GM23248 (cell line): Measurements from ENCODE around the gene CMSS1. TPM values are rescaled to one million over a fixed set of nuclear protein-coding genes. Genes with fewer than 3 reads are reported as not detected.

ENCODE experiments used
- DNase-seq: peaks from one replicate; pipeline ENCODE4 v3.0.0-alpha.2; 2015
- H2AFZ ChIP-seq: fragments of 200-600 bp; sonication (generic); 2 replicates; pipeline ENCODE4 v1.6.1; 2016; ENCODE audit warnings: antibody characterized with exemption
- H3F3A ChIP-seq: fragments of 200-600 bp; sonication (generic); 2 replicates; pipeline ENCODE4 v1.6.1; 2016; ENCODE audit warnings: mild to moderate bottlenecking, antibody characterized with exemption, mixed run types; ENCODE audit not compliant: insufficient read depth
- H3K27ac ChIP-seq: fragments of 200-600 bp; sonication (generic); 2 replicates; pipeline ENCODE4 v1.5.1; 2016; ENCODE audit warnings: mild to moderate bottlenecking
- H3K27me3 ChIP-seq: fragments of 200-600 bp; sonication (generic); replicated peaks from 2 replicates; pipeline ENCODE4 v1.6.1; 2016; ENCODE audit warnings: mild to moderate bottlenecking; ENCODE audit not compliant: insufficient read depth
- H3K36me3 ChIP-seq: fragments of 200-600 bp; sonication (generic); 2 replicates; pipeline ENCODE4 v1.6.1; 2016; ENCODE audit warnings: low read depth, mild to moderate bottlenecking
- H3K4me1 ChIP-seq: fragments of 200-600 bp; sonication (generic); 2 replicates; pipeline ENCODE4 v1.6.1; 2016; ENCODE audit warnings: mild to moderate bottlenecking; ENCODE audit not compliant: insufficient read depth
- H3K4me2 ChIP-seq: fragments of 200-600 bp; sonication (generic); one replicate; pipeline ENCODE4 v1.6.1; 2016; ENCODE audit warnings: mild to moderate bottlenecking; ENCODE audit not compliant: unreplicated experiment
- H3K4me3 ChIP-seq: fragments of 200-600 bp; sonication (generic); 2 replicates; pipeline ENCODE4 v1.5.1; 2016; ENCODE audit warnings: mild to moderate bottlenecking
- H3K79me2 ChIP-seq: fragments of 200-600 bp; sonication (generic); 2 replicates; pipeline ENCODE4 v1.6.1; 2016; ENCODE audit warnings: mild to moderate bottlenecking; ENCODE audit not compliant: insufficient read depth
- H3K9ac ChIP-seq: fragments of 200-600 bp; sonication (generic); 2 replicates; pipeline ENCODE4 v1.6.1; 2016; ENCODE audit warnings: mild to moderate bottlenecking
- H3K9me2 ChIP-seq: fragments of 200-600 bp; sonication (generic); 2 replicates; pipeline ENCODE4 v1.6.1; 2016; ENCODE audit warnings: mixed run types, mild to moderate bottlenecking, moderate library complexity; ENCODE audit not compliant: insufficient read depth
- H3K9me3 ChIP-seq: fragments of 200-600 bp; sonication (generic); one replicate; pipeline ENCODE4 v1.6.1; 2017; ENCODE audit warnings: low read depth
- H4K20me1 ChIP-seq: fragments of 200-600 bp; sonication (generic); 2 replicates; pipeline ENCODE4 v1.6.0; 2016; ENCODE audit not compliant: insufficient read depth
- EZH2 ChIP-seq: fragments of 200-600 bp; sonication (generic); IDR thresholded peaks from 2 replicates; pipeline ENCODE4 v1.6.1; 2018; ENCODE audit warnings: antibody characterized with exemption, mild to moderate bottlenecking; ENCODE audit not compliant: insufficient read depth, poor library complexity, severe bottlenecking
- EZH2phosphoT487 ChIP-seq: fragments of 200-600 bp; sonication (generic); IDR thresholded peaks from 2 replicates; pipeline ENCODE4 v1.6.1; 2018; ENCODE audit warnings: antibody characterized with exemption, moderate library complexity, mild to moderate bottlenecking, low read depth; ENCODE audit not compliant: insufficient read depth
- WGBS, 2 experiments: methylation state at CpG; one replicate each; pipeline ENCODE4 v1.1.6; 2015 to 2017; ENCODE audit warnings: low lambda C conversion rate in 2 of 2, low coverage in 1 of 2; ENCODE audit errors: missing lambda C conversion rate in 2 of 2; 5-methylcytosine and 5-hydroxymethylcytosine counted together
- in situ Hi-C: fragments of 300-500 bp; cut with MboI; formaldehyde crosslinking; loops from 2 replicates; pipeline ENCODE4 v1.15.0; 2020
- polyA plus RNA-seq: library from polyadenylated mRNA; unstranded; fragments of >200 nt; fragmentation: Nextera tagmentation; extraction: Ambion mirVana; gene quantifications from 2 replicates; pipeline ENCODE4 v1.2.1, GENCODE V29; 2016
- total RNA-seq: library from RNA; depleted of rRNA; stranded (reverse); fragments of >200 nt; shearing (Covaris generic); gene quantifications from 2 replicates; pipeline ENCODE4 v1.2.3, GENCODE V29; 2014

Gene CMSS1
- total and polyA plus RNA-seq, 2 experiments from 2014 or later = 17.2 to 26.6 TPM

GRCh38 chr3:99969136-99969535 lies 151.5 kb downstream of the CMSS1 start:
- no peak overlapping the region for H3K4me3 ChIP-seq
- H3K27ac ChIP-seq = no peak overlapping the region
- TF ChIP-seq EZH2phosphoT487 (no peak), EZH2 (no peak)
- in situ Hi-C loops = no loop called here
- WGBS, 2 experiments = 78 to 89% methylated on average over 3 of the region's 3 CpGs
- no peaks in the 10 kb centered on the region for H3K36me3 ChIP-seq
- DNase-seq = no peak
- no peak overlapping the region for H3K9ac ChIP-seq
- H3K9me2 ChIP-seq = no peaks in the 10 kb centered on the region
- H4K20me1 ChIP-seq = no peaks in the 10 kb centered on the region
- peaks cover 17% of the 10 kb centered on the region for H3K4me1 ChIP-seq
- no peak overlapping the region for H2AFZ ChIP-seq
- H3K79me2 ChIP-seq = no peaks in the 10 kb centered on the region
- no peaks in the 10 kb centered on the region for H3K9me3 ChIP-seq
- H3K4me2 ChIP-seq = no peak overlapping the region
- H3F3A ChIP-seq = peaks cover 9% of the 10 kb centered on the region
- H3K27me3 ChIP-seq = no peaks in the 10 kb centered on the region

GRCh38 chr3:99970198-99970597 lies 152.5 kb downstream of the CMSS1 start:
- TF ChIP-seq EZH2 (no peak), EZH2phosphoT487 (no peak)
- Histone ChIP-seq H4K20me1 (no peaks in the 10 kb centered on the region), H3K4me3 (no peak overlapping the region), H3K36me3 (no peaks in the 10 kb centered on the region), H3F3A (peaks cover 3% of the 10 kb centered on the region), H3K27ac (no peak overlapping the region), H3K9ac (no peak overlapping the region), H3K9me2 (no peaks in the 10 kb centered on the region), H3K4me2 (no peak overlapping the region), H3K79me2 (no peaks in the 10 kb centered on the region), H3K9me3 (no peaks in the 10 kb centered on the region), H2AFZ (no peak overlapping the region), H3K27me3 (no peaks in the 10 kb centered on the region), H3K4me1 (peaks cover 10% of the 10 kb centered on the region)
- 86 to 100% methylated on average over 1 of the region's 1 CpG for WGBS, 2 experiments
- in situ Hi-C loops = no loop called here
- no peak for DNase-seq

- H3K27me3 ChIP-seq = no peaks in the 10 kb centered on the region
- H3K4me1 ChIP-seq = peaks cover 7% of the 10 kb centered on the region
- H3K9ac ChIP-seq = no peak overlapping the region
- no peaks in the 10 kb centered on the region for H3K9me3 ChIP-seq
- TF ChIP-seq EZH2phosphoT487 (no peak), EZH2 (no peak)
- no peaks in the 10 kb centered on the region for H4K20me1 ChIP-seq
- H3K27ac ChIP-seq = no peak overlapping the region
- H3K4me2 ChIP-seq = no peak overlapping the region
- DNase-seq = no peak
- H3K9me2 ChIP-seq = no peaks in the 10 kb centered on the region
- no peaks in the 10 kb centered on the region for H3F3A ChIP-seq
- H3K36me3 ChIP-seq = no peaks in the 10 kb centered on the region
- in situ Hi-C loops = no loop called here
- no peaks in the 10 kb centered on the region for H3K79me2 ChIP-seq
- WGBS, 2 experiments = 95% methylated on average over 3 of the region's 3 CpGs
- no peak overlapping the region for H2AFZ ChIP-seq
- H3K4me3 ChIP-seq = no peak overlapping the region
Measured at GRCh38 chr3:99971761-99972160, 154.1 kb downstream of the CMSS1 start.

GRCh38 chr3:99972380-99973104 lies 154.9 kb downstream of the CMSS1 start:
- 76 to 81% methylated on average over 8 of the region's 8 CpGs for WGBS, 2 experiments
- no peak overlapping the region for H3K27ac ChIP-seq

More at GRCh38 chr3:99972380-99973104, 154.9 kb downstream of the CMSS1 start:
- no peak overlapping the region for H3K4me3 ChIP-seq
- peaks cover 1% of the 10 kb centered on the region for H3K4me1 ChIP-seq
- no peaks in the 10 kb centered on the region for H4K20me1 ChIP-seq
- no peak overlapping the region for H2AFZ ChIP-seq
- H3K4me2 ChIP-seq = no peak overlapping the region
- H3K9me3 ChIP-seq = no peaks in the 10 kb centered on the region
- no peak for DNase-seq
- in situ Hi-C loops = no loop called here
- H3F3A ChIP-seq = no peaks in the 10 kb centered on the region
- no peaks in the 10 kb centered on the region for H3K9me2 ChIP-seq
- no peaks in the 10 kb centered on the region for H3K79me2 ChIP-seq
- no peaks in the 10 kb centered on the region for H3K27me3 ChIP-seq
- H3K36me3 ChIP-seq = no peaks in the 10 kb centered on the region
- no peak overlapping the region for H3K9ac ChIP-seq
- TF ChIP-seq EZH2phosphoT487 (no peak), EZH2 (no peak)
